ENCODE data around the gene STAMBP.

Gene STAMBP

GRCh38 chr2:73914667-73915066 lies 85.9 kb downstream of the STAMBP start:
- Histone ChIP-seq H3K27ac (ENCODE audit: low read length) (no peak overlapping the region), H3K36me3 (ENCODE audit: insufficient read depth, low read depth, low read length) (no peaks in the 10 kb centered on the region), H3K9me3 (ENCODE audit: insufficient read depth, low read depth, low read length) (no peaks in the 10 kb centered on the region), H3K9ac (ENCODE audit: low read depth, low read length) (no peak overlapping the region), H3K27me3 (ENCODE audit: insufficient read depth, low read length) (no peaks in the 10 kb centered on the region), H3K4me1 (ENCODE audit: insufficient read depth, low read length) (no peaks in the 10 kb centered on the region), H3K4me3 (ENCODE audit: low read length) (no peak overlapping the region)

GRCh38 chr2:73915437-73915993 lies 86.8 kb downstream of the STAMBP start:
- H3K4me1 ChIP-seq (ENCODE audit: insufficient read depth, low read length) = no peaks in the 10 kb centered on the region

GRCh38 chr2:73916666-73917065 lies 87.9 kb downstream of the STAMBP start:
- no peaks in the 10 kb centered on the region for H3K9me3 ChIP-seq (ENCODE audit: insufficient read depth, low read depth, low read length)
- H3K9ac ChIP-seq (ENCODE audit: low read depth, low read length) = no peak overlapping the region
- no peak overlapping the region for H3K27ac ChIP-seq (ENCODE audit: low read length)
- H3K4me3 ChIP-seq (ENCODE audit: low read length) = no peak overlapping the region
- H3K36me3 ChIP-seq (ENCODE audit: insufficient read depth, low read depth, low read length) = no peaks in the 10 kb centered on the region
- H3K4me1 ChIP-seq (ENCODE audit: insufficient read depth, low read length) = no peaks in the 10 kb centered on the region; the same call in 1 of the 2 replicates
- H3K27me3 ChIP-seq (ENCODE audit: insufficient read depth, low read length) = no peaks in the 10 kb centered on the region

More at GRCh38 chr2:73915437-73915993, 86.8 kb downstream of the STAMBP start:
- Histone ChIP-seq H3K9me3 (ENCODE audit: insufficient read depth, low read depth, low read length) (no peaks in the 10 kb centered on the region), H3K4me3 (ENCODE audit: low read length) (no peak overlapping the region), H3K27ac (ENCODE audit: low read length) (no peak overlapping the region), H3K9ac (ENCODE audit: low read depth, low read length) (no peak overlapping the region), H3K36me3 (ENCODE audit: insufficient read depth, low read depth, low read length) (no peaks in the 10 kb centered on the region), H3K27me3 (ENCODE audit: insufficient read depth, low read length) (no peaks in the 10 kb centered on the region)

- H3K9me3 ChIP-seq (ENCODE audit: insufficient read depth, low read depth, low read length) = no peaks in the 10 kb centered on the region
- no peaks in the 10 kb centered on the region; the same call in 1 of the 2 replicates for H3K4me1 ChIP-seq (ENCODE audit: insufficient read depth, low read length)
- no peak overlapping the region for H3K27ac ChIP-seq (ENCODE audit: low read length)
- H3K9ac ChIP-seq (ENCODE audit: low read depth, low read length) = no peak overlapping the region
- no peak overlapping the region for H3K4me3 ChIP-seq (ENCODE audit: low read length)
- no peaks in the 10 kb centered on the region for H3K36me3 ChIP-seq (ENCODE audit: insufficient read depth, low read depth, low read length)
- no peaks in the 10 kb centered on the region for H3K27me3 ChIP-seq (ENCODE audit: insufficient read depth, low read length)
Measured at GRCh38 chr2:73917296-73917695, 88.5 kb downstream of the STAMBP start.

- Histone ChIP-seq H3K9me3 (ENCODE audit: insufficient read depth, low read depth, low read length) (no peaks in the 10 kb centered on the region), H3K27ac (ENCODE audit: low read length) (no peak overlapping the region), H3K36me3 (ENCODE audit: insufficient read depth, low read depth, low read length) (no peaks in the 10 kb centered on the region), H3K4me1 (ENCODE audit: insufficient read depth, low read length) (no peaks in the 10 kb centered on the region; the same call in 1 of the 2 replicates), H3K9ac (ENCODE audit: low read depth, low read length) (no peak overlapping the region), H3K27me3 (ENCODE audit: insufficient read depth, low read length) (no peaks in the 10 kb centered on the region), H3K4me3 (ENCODE audit: low read length) (no peak overlapping the region)
Measured at GRCh38 chr2:73917696-73918207, 89.0 kb downstream of the STAMBP start.

- H3K27me3 ChIP-seq (ENCODE audit: insufficient read depth, low read length) = no peaks in the 10 kb centered on the region
- H3K9me3 ChIP-seq (ENCODE audit: insufficient read depth, low read depth, low read length) = no peaks in the 10 kb centered on the region
- H3K4me3 ChIP-seq (ENCODE audit: low read length) = no peak overlapping the region
- no peak overlapping the region for H3K27ac ChIP-seq (ENCODE audit: low read length)
- no peaks in the 10 kb centered on the region; the same call in 1 of the 2 replicates for H3K4me1 ChIP-seq (ENCODE audit: insufficient read depth, low read length)
- H3K36me3 ChIP-seq (ENCODE audit: insufficient read depth, low read depth, low read length) = no peaks in the 10 kb centered on the region
- H3K9ac ChIP-seq (ENCODE audit: low read depth, low read length) = no peak overlapping the region
Measured at GRCh38 chr2:73918856-73919255, 90.1 kb downstream of the STAMBP start.

- Histone ChIP-seq H3K4me3 (ENCODE audit: low read length) (no peak overlapping the region), H3K4me1 (ENCODE audit: insufficient read depth, low read length) (no peaks in the 10 kb centered on the region; the same call in 1 of the 2 replicates), H3K36me3 (ENCODE audit: insufficient read depth, low read depth, low read length) (no peaks in the 10 kb centered on the region), H3K9ac (ENCODE audit: low read depth, low read length) (no peak overlapping the region), H3K9me3 (ENCODE audit: insufficient read depth, low read depth, low read length) (no peaks in the 10 kb centered on the region), H3K27me3 (ENCODE audit: insufficient read depth, low read length) (no peaks in the 10 kb centered on the region), H3K27ac (ENCODE audit: low read length) (no peak overlapping the region)
Measured at GRCh38 chr2:73919596-73920228, 91.0 kb downstream of the STAMBP start.

- no peaks in the 10 kb centered on the region; the same call in 1 of the 2 replicates for H3K4me1 ChIP-seq (ENCODE audit: insufficient read depth, low read length)
- no peak overlapping the region for H3K9ac ChIP-seq (ENCODE audit: low read depth, low read length)
- H3K4me3 ChIP-seq (ENCODE audit: low read length) = 0 out of 2 replicates have a peak overlapping the region, but pooled peaks have one; percentile 21
- no peaks in the 10 kb centered on the region for H3K27me3 ChIP-seq (ENCODE audit: insufficient read depth, low read length)
- H3K27ac ChIP-seq (ENCODE audit: low read length) = no peak overlapping the region
- H3K36me3 ChIP-seq (ENCODE audit: insufficient read depth, low read depth, low read length) = no peaks in the 10 kb centered on the region
- H3K9me3 ChIP-seq (ENCODE audit: insufficient read depth, low read depth, low read length) = no peaks in the 10 kb centered on the region
Measured at GRCh38 chr2:73920577-73921545, 92.1 kb downstream of the STAMBP start.

- Histone ChIP-seq H3K9me3 (ENCODE audit: insufficient read depth, low read depth, low read length) (no peaks in the 10 kb centered on the region), H3K4me3 (ENCODE audit: low read length) (no peak overlapping the region), H3K27me3 (ENCODE audit: insufficient read depth, low read length) (no peaks in the 10 kb centered on the region), H3K9ac (ENCODE audit: low read depth, low read length) (no peak overlapping the region), H3K36me3 (ENCODE audit: insufficient read depth, low read depth, low read length) (no peaks in the 10 kb centered on the region), H3K27ac (ENCODE audit: low read length) (no peak overlapping the region), H3K4me1 (ENCODE audit: insufficient read depth, low read length) (no peaks in the 10 kb centered on the region; the same call in 1 of the 2 replicates)
Measured at GRCh38 chr2:73921581-73921980, 92.8 kb downstream of the STAMBP start.

GRCh38 chr2:73922681-73923080 lies 93.9 kb downstream of the STAMBP start:
- Histone ChIP-seq H3K4me3 (ENCODE audit: low read length) (no peak overlapping the region), H3K9ac (ENCODE audit: low read depth, low read length) (no peak overlapping the region), H3K27ac (ENCODE audit: low read length) (no peak overlapping the region), H3K9me3 (ENCODE audit: insufficient read depth, low read depth, low read length) (no peaks in the 10 kb centered on the region), H3K36me3 (ENCODE audit: insufficient read depth, low read depth, low read length) (no peaks in the 10 kb centered on the region), H3K27me3 (ENCODE audit: insufficient read depth, low read length) (no peaks in the 10 kb centered on the region), H3K4me1 (ENCODE audit: insufficient read depth, low read length) (peaks cover 1% of the 10 kb centered on the region; the same call in 1 of the 2 replicates)

Measured in iPS-20b (cell line).